Osteocyte (in vitro differentiated cells): Measurements from ENCODE around the gene MYH9. TPM values are rescaled to one million over a fixed set of nuclear protein-coding genes. Genes with fewer than 3 reads are reported as not detected.

Source experiments
- DNase-seq: peaks from one replicate; pipeline ENCODE4 v3.0.0; 2021; ENCODE audit warnings: mixed read lengths; ENCODE audit not compliant: unreplicated experiment; ENCODE audit errors: extremely low spot score
- H3K27ac Mint-ChIP-seq: one replicate; pipeline ENCODE4 v1.8.0; 2021; ENCODE audit warnings: mild to moderate bottlenecking, mixed read lengths; ENCODE audit not compliant: unreplicated experiment
- H3K27me3 Mint-ChIP-seq: one replicate; pipeline ENCODE4 v1.8.0; 2021; ENCODE audit warnings: mixed read lengths; ENCODE audit not compliant: unreplicated experiment
- H3K36me3 Mint-ChIP-seq: one replicate; pipeline ENCODE4 v1.8.0; 2021; ENCODE audit warnings: mixed read lengths; ENCODE audit not compliant: unreplicated experiment
- H3K4me1 Mint-ChIP-seq: one replicate; pipeline ENCODE4 v1.8.0; 2021; ENCODE audit warnings: mixed read lengths; ENCODE audit not compliant: unreplicated experiment
- H3K4me3 Mint-ChIP-seq: one replicate; pipeline ENCODE4 v1.8.0; 2021; ENCODE audit warnings: mild to moderate bottlenecking, moderate library complexity, mixed read lengths; ENCODE audit not compliant: unreplicated experiment
- H3K9me3 Mint-ChIP-seq: one replicate; pipeline ENCODE4 v1.8.0; 2021; ENCODE audit warnings: mixed read lengths; ENCODE audit not compliant: unreplicated experiment
- long read RNA-seq: library from polyadenylated mRNA; unstranded; transcript quantifications from one replicate; pipeline ENCODE4 v2.0.0, GENCODE V29; 2021
- total RNA-seq: library from RNA; stranded (reverse); gene quantifications from 2 replicates; pipeline ENCODE4 v1.2.1, GENCODE V29; 2021
- TF ChIP-seq, protein P1 (sequence below): fragments of 200-600 bp; sonication (generic); IDR thresholded peaks from 2 replicates; pipeline ENCODE4 v1.5.0; 2021; ENCODE audit warnings: antibody characterized with exemption, mild to moderate bottlenecking, moderate library complexity

MYH9 gene
- total RNA-seq, result 938 and 1,044 TPM in 2 replicates
- long read RNA-seq, partial matches to known transcripts, result 287 of 307 reads
- long read RNA-seq, other reads (novel, unspliced or antisense), result 19 of 307 reads

DNA sequence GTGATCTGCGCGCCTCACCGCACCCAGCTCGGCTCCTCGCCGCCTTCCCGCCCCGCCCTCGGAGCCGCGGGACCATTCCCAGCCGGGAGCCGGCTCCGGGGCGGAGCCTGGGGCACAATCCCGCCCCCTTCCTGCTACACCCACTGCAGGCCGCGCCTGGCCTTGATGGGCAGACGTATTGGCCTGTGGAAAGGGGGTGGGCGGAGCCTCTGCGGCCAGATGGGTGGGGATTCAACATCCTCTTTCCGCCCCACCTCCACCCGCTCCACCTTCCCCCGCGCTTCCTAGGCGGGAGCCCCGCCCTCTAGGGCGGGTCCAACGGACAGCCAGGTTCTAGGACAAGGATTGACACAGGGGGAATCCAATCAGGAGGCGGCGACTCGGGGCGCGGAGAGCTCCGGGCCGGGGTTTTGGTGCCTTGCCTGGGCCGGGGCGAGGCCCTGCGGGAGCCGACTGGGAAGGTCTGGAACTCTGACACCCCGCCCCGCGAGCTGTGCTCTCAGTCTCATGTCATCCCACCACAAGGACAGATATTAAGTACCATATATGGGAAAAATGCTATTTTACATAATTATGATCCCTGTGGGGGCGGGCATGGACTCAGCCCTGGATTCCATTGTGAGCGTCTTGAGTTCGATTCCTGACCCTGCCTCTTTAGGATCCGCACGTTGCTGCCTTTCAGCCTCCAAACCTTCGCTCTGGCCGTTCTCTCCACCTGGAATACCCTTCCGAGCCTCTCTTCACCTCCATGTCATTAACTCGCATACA is at the start of gene MYH9:
Gene MYH9 (minus strand): TSS at position 9 of the 768 bp plus-strand sequence. CDS start 38,731 bp downstream, outside the sequence.
- Mint-ChIP-seq H3K27ac (peak within 1 kb of the TSS; percentile 88), H3K27me3 (no peaks in the 10 kb centered on the region), H3K4me1 (peaks cover 46% of the 10 kb centered on the region), H3K4me3 (peak within 1 kb of the TSS; percentile 93), H3K36me3 (peaks cover 13% of the 10 kb centered on the region), H3K9me3 (no peaks in the 10 kb centered on the region)
- TF ChIP-seq, protein P1, sequence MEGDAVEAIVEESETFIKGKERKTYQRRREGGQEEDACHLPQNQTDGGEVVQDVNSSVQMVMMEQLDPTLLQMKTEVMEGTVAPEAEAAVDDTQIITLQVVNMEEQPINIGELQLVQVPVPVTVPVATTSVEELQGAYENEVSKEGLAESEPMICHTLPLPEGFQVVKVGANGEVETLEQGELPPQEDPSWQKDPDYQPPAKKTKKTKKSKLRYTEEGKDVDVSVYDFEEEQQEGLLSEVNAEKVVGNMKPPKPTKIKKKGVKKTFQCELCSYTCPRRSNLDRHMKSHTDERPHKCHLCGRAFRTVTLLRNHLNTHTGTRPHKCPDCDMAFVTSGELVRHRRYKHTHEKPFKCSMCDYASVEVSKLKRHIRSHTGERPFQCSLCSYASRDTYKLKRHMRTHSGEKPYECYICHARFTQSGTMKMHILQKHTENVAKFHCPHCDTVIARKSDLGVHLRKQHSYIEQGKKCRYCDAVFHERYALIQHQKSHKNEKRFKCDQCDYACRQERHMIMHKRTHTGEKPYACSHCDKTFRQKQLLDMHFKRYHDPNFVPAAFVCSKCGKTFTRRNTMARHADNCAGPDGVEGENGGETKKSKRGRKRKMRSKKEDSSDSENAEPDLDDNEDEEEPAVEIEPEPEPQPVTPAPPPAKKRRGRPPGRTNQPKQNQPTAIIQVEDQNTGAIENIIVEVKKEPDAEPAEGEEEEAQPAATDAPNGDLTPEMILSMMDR, result no peak
- DNase-seq, result peak; percentile 100

DNA sequence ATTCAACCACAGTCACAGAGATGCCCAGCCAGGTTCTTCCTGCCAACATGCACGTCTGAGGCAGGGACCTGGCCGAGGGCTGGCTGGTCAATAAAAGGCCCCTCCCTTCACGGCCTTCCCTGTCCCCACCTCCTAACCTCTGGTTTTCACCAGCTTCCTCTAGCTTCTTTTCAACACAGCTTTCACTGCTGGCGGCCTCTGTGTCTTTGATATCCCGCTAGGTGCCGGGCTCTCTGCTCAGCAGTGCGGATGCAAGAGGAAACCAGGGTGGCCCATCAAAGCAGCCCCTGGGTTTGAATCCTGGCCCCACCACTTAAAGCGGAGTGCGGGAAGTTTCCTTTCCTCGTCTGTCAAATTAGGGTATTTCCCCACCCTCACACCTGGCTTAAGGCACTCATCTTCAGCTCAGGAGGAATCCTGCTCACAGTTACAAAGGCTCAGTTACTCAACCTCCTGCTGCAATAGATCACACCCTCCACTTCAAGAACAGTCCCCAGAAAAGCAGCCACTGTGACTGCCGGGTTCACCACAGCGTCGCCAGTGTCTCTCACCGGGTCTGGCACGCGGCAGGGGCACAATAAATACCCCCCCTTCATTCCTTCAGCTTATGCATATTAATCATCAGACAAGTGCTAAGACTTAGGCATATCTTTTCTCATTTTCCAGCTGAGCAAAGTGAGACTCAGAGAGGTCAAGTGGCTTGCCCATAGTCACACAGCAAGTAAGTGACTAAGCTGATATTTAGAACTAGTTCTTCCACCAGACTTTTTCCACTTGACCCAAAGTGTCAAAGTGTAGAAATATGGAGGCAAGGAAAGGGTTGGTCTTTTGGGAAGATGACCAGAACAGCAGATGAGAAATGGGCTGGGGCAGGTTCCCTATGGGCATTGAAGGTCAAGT is 48.0 kb upstream of the MYH9 start:
- no peak overlapping the region for H3K4me3 Mint-ChIP-seq
- no peak overlapping the region for H3K27ac Mint-ChIP-seq
- no peak for DNase-seq
- H3K9me3 Mint-ChIP-seq, result no peaks in the 10 kb centered on the region
- H3K27me3 Mint-ChIP-seq, result no peaks in the 10 kb centered on the region
- H3K4me1 Mint-ChIP-seq, result peaks cover 74% of the 10 kb centered on the region
- no peaks in the 10 kb centered on the region for H3K36me3 Mint-ChIP-seq
- TF ChIP-seq, protein P1, result no peak

DNA sequence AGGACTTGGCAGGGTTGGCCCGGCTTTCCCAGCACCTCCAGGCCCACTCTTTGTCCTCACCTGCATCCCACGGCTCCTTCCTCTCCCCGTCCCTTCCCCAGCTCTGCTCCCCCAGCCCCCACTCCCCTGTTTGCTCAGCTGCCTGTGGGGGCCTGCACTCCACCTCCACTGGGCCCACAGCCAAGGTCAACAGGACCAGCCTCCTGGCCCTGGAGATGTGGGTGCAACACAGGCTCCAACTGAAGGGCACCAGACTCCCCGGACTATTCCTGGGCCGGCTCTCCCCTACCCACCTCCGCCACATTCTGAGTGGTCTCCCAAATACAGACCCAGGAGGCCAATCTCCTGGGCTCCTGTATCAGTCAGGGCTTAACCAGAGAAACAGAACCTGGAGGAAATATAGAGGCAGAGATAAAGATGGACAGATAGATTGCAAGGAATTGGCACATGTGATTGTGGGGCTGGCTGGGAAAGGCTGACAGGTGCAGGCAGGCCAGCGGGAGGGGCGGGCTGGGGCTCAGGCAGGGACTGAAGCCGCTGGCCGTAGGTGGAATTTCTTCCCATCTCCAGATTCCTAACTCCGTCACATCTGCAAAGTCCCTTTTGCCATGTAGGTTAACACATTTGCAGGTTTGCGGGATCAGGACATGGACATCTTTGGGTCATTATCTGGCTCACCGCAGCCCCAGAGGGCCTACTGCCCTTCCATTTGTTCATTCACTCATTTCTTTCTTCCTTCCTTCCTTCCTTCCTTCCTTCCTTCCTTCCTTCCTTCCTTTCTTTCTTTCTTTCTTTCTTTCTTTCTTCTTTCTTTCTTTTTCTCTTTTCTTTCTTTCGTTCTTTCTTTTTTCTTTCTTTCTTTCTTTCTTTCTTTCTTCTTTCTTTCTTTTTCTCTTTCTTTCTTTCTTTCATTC is 45.8 kb upstream of the MYH9 start:
- H3K27ac Mint-ChIP-seq, result peak overlapping the region; percentile 71
- H3K4me3 Mint-ChIP-seq, result no peak overlapping the region
- H3K27me3 Mint-ChIP-seq, result no peaks in the 10 kb centered on the region
- DNase-seq, result no peak
- peaks cover 54% of the 10 kb centered on the region for H3K4me1 Mint-ChIP-seq
- TF ChIP-seq, protein P1, result no peak
- no peaks in the 10 kb centered on the region for H3K9me3 Mint-ChIP-seq
- no peaks in the 10 kb centered on the region for H3K36me3 Mint-ChIP-seq

DNA sequence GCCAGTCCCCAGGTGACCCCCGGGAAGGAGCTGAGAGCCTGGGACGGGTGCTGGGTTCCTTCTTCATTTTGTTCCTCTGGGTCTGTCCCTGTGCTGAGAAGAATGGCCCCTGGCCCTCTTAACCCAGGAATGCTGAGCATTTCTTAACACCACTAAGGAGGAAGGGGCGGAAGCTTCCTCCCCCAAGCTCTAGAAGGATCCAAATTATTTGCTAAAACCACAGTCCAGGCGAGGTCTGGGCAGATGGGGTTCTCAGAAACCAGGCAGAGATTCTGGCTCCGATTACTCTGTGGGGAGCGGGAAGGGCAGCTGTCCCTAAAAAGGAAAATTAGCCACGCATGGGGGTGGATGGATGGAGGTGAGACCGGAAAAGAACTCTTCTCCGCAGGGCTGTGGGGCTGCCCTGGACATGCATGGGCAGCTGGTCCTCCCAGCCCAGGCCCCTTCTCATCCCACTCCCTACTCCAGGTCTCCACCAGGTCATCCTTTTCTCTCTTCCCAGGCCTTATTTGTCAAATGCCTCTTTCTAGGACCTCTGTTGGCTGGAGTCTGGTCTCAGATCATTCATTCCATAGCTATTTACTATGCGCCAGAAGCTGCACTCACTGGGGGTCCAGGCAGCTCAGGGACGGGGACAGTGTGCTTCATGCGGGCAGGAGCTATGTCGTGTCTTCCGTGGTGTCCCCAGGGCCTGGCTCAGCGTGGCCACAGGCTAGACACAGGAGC is 45.0 kb upstream of the MYH9 start:
- H3K9me3 Mint-ChIP-seq, result no peaks in the 10 kb centered on the region
- H3K27ac Mint-ChIP-seq, result peak overlapping the region; percentile 71
- no peaks in the 10 kb centered on the region for H3K36me3 Mint-ChIP-seq
- no peak for DNase-seq
- H3K4me1 Mint-ChIP-seq, result peaks cover 49% of the 10 kb centered on the region
- TF ChIP-seq, protein P1, result no peak
- no peak overlapping the region for H3K4me3 Mint-ChIP-seq
- H3K27me3 Mint-ChIP-seq, result no peaks in the 10 kb centered on the region
